ENCODE results near the gene MFNG. TPM values are rescaled to one million over a fixed set of nuclear protein-coding genes. Genes with fewer than 3 reads are reported as not detected.
A peak's percentile ranks its signal among the peaks of the same experiment; 100 is the strongest.

MFNG gene
- total RNA-seq, 2 experiments from 2014 or later, result 207 to 211 TPM

DNA sequence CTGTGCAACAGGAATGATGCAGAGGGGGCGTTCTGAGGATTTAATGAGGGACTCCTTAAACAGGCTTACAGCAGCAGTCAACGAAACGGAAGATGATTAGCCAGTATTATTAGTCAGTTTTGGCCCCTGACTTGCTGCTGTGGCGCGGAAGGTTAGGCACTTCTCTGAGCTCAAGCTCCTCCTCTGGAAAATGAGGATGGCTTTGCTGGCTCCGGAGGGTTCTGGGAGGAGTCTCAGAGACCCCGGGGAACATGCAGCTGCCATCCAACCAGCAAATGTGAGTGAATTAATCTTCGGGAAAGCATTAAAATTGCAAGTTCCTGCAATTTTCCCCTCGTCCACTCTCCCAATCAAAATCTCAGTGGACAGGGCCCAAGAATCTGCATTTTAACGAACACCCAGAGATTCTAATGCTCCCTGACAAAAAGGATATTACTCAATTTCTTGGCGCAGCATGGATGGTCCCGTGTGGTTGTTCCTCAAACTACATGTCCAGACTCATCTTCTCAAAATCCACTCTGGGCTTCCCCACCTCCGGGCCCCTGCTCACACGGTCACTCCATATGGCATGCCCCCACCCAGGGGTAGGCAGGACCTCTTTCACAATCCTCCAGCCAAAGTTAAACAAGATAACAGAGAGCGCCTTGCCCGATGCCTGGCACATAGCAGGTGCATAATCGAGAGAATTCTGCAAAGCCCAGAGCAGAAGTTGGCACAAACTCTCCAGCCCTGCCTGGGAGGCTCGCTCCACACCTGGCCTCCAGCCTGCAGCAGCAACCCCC lies 65.3 kb downstream of the MFNG start:
- Mint-ChIP-seq H3K27ac (no peak overlapping the region), H3K4me1 (peaks cover 28% of the 10 kb centered on the region), H3K4me3 (peak overlapping the region; percentile 70), H3K27me3 (peaks cover 64% of the 10 kb centered on the region), H3K9me3 (no peaks in the 10 kb centered on the region), H3K36me3 (no peaks in the 10 kb centered on the region)
- POLR2A ChIA-PET, result interaction anchor here (1.1 kb wide), 1 partner anchor 24 kb away, joined by 4 read pairs; no protein-coding TSS in a partner anchor
- no peak for ATAC-seq (ENCODE audit: low read depth)
- DNase-seq, result no peak

GRCh38 chr22:37419969-37420685 lies 66.1 kb downstream of the MFNG start:
- Mint-ChIP-seq H3K9me3 (no peaks in the 10 kb centered on the region), H3K36me3 (no peaks in the 10 kb centered on the region), H3K27me3 (peaks cover 59% of the 10 kb centered on the region), H3K4me3 (peak overlapping the region; percentile 70), H3K4me1 (peaks cover 28% of the 10 kb centered on the region), H3K27ac (no peak overlapping the region)
- POLR2A ChIA-PET, result interaction anchor here (1.1 kb wide), 1 partner anchor 25 kb away, joined by 4 read pairs; no protein-coding TSS in a partner anchor
- ATAC-seq (ENCODE audit: low read depth) (peak; percentile 46), DNase-seq (no peak)

DNA sequence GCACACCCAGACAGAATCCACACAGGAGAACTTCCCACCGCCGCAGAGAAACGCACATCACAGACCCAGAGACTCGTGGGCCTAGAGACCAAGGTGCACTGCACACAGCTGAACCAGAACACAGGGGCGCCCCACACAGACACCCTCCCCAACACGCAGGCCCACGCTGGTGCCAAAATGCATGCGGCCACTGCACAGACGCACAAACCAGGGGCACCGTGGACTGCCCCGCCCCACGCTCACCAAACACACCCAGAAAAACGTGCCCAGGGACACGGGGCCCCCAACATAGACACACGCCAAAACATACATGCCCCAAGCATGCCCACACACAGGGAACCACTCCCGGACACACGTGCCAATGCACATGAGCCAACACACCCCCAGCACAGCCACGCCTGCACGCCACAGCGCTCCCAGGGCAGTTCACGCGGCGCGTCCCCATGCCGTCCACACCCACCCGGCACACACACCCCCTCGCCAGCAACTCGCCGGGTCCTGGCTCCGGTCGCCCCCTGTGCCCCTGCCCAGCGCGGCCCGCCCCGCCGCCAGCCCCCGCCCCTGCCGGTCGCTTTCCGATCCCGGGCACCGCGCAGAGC lies 66.7 kb downstream of the MFNG start:
- ATAC-seq (ENCODE audit: low read depth) (no peak), DNase-seq (no peak)
- H3K27me3 Mint-ChIP-seq, result peaks cover 57% of the 10 kb centered on the region
- H3K36me3 Mint-ChIP-seq, result no peaks in the 10 kb centered on the region
- H3K27ac Mint-ChIP-seq, result no peak overlapping the region
- peaks cover 28% of the 10 kb centered on the region for H3K4me1 Mint-ChIP-seq
- H3K4me3 Mint-ChIP-seq, result peak overlapping the region; percentile 68
- H3K9me3 Mint-ChIP-seq, result no peaks in the 10 kb centered on the region
- POLR2A ChIA-PET, result interaction anchor here (0.6 kb wide), 1 partner anchor 21 kb away, joined by 3 read pairs; no protein-coding TSS in a partner anchor

Other genes with a start within 250 kb of the MFNG start
- 1,000 to 10,000 TPM in 1 of 2 experiments, 100 to 1,000 TPM in 1; 963 to 1,011 TPM for gene RAC2, start 242.1 kb downstream of the MFNG start, total RNA-seq
- 100 to 1,000 TPM; 149 to 157 TPM for gene CYTH4, start 203.9 kb downstream of the MFNG start, total RNA-seq
- under 1 TPM; 0.26 to 0.47 TPM for gene ELFN2, start 58.9 kb downstream of the MFNG start, total RNA-seq
- gene CARD10, start 33.0 kb upstream of the MFNG start, total RNA-seq, result under 1 TPM; 0.30 to 0.31 TPM
- under 1 TPM in 1 of 2 experiments, not detected in 1; 0.31 TPM for gene CDC42EP1, start 74.1 kb upstream of the MFNG start, total RNA-seq
- not detected for gene LGALS2, start 93.7 kb upstream of the MFNG start, total RNA-seq
- 10 to 100 TPM; 75.3 to 79.5 TPM for gene GGA1, start 122.5 kb upstream of the MFNG start, total RNA-seq
- 100 to 1,000 TPM; 157 to 169 TPM for gene SH3BP1, start 153.3 kb upstream of the MFNG start, total RNA-seq
- gene PDXP, start 172.3 kb upstream of the MFNG start, total RNA-seq, result 10 to 100 TPM; 16.4 to 16.6 TPM
- 1,000 to 10,000 TPM; 1,082 to 1,187 TPM for gene LGALS1, start 189.3 kb upstream of the MFNG start, total RNA-seq
- gene NOL12, start 200.0 kb upstream of the MFNG start, total RNA-seq, result 10 to 100 TPM; 42.8 to 50.4 TPM
- gene TRIOBP, start 210.7 kb upstream of the MFNG start, total RNA-seq, result 10 to 100 TPM; 41.4 to 44.4 TPM